GM19238 (cell line): ENCODE measurements around the gene ZNF407.

Experiments used
- DNase-seq: peaks from one replicate; pipeline ENCODE4 v3.0.0; 2011; ENCODE audit warnings: low spot score; ENCODE audit not compliant: insufficient read length

The ZNF407 gene

DNA sequence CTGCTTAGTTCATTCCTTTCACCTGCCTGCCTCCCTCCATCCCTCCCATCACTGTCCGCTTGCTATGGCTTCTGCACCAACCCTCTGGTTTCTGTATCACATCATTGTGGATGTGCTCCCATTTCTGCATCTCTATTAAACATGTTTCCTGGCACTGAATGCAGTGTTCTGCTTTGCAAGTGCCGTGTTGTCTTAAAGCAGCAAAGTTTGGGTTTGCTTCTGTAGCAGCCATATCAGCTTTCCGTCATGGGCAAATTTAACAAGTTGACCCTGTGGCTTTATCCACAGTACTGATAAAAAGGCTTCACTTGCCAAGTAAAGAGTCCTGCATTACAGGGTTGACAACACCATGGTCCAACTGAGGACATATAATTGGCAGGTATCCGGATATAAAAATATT is 445.8 kb downstream of the ZNF407 start:
- DNase-seq = no peak

DNA sequence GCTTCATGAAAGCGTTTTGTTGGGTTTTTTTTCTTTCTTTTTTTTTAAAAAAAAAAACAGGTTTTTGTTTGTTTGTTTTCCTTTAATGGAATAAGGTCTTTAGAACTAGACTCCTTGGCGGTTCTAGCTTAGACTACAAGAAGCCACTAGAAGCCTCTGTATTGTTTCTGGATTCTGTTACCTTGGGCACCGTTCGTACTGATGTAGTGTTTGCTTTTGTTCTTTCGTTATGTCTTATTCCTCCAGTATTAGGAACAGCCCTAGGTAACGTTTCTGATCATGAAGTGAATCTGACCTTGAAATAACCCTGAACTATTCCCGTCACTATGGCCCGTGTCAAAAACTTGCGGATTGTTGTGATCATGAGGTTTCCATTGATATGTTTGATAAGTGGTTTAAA is 446.6 kb downstream of the ZNF407 start:
- DNase-seq = no peak

DNA sequence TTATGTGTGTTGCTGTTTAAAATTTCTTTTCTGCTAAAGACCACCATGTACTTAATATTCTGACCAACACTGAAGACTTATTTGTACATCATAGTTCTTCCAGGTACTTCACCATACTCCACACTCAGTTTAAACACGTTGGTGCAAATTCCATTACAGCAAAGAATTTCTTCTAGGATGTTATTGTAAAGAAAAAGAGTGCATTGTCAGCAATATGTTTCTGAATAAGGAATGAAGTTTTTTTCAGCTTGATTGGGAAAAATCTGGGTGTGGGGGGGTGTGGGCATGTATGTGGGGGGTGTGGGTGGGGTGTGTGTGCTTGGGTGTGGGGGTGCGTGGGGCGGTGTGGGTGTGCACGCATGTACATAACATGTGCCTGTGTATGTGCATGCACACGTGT is 447.1 kb downstream of the ZNF407 start:
- DNase-seq = no peak

DNA sequence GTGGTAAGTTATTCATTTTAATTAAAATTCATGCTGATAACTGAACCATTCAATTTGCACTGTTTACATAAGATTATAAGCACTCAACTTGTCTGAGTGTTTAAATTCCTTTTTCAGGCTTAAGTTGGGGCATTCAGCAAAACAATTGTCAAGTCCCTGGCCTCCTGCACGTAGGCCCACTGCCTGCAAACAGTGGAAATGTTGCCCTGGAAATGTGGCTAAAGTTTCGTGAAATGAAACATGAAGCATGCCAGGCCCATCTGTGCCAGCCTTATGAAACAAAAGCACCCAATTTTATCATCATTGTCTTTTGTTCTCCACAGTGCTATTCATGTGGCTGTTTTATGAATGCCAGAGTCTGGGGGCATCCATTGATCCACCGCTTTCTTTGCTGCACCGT is 447.6 kb downstream of the ZNF407 start:
- no peak for DNase-seq

DNA sequence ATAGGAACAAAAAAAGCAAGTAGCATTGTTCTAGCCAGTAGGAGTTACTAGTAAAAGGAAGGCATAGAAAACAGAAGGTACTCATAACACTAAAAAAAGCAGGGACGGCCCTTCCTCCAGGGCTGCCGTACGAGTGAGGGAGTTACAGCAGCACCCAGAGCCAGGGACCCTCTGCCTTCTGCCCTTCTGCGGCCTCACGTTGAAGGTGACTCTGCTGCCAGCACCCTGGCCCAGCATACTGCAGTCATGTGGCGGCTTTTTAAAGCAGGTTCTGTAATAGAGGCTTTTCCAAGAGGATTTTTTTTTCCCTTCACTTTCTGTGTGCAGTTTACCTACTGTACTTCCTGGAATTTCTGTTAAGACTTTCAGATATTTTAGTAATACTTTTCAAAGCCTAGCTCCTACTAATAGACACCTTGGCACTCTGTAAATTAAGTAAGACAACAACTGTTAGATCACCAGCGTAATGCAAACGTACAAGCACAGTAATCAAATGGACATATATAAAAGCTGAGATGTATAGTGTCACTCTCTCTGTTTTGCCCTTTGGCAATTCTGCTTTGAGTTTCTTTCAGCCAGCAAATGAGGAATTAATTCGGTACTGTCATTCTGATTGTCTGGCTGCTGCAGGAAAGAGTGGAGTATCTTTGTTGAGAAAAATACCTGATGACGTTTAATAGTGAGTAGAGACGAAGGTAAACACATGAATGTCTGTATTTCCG is 449.7 kb downstream of the ZNF407 start:
- no peak for DNase-seq

DNA sequence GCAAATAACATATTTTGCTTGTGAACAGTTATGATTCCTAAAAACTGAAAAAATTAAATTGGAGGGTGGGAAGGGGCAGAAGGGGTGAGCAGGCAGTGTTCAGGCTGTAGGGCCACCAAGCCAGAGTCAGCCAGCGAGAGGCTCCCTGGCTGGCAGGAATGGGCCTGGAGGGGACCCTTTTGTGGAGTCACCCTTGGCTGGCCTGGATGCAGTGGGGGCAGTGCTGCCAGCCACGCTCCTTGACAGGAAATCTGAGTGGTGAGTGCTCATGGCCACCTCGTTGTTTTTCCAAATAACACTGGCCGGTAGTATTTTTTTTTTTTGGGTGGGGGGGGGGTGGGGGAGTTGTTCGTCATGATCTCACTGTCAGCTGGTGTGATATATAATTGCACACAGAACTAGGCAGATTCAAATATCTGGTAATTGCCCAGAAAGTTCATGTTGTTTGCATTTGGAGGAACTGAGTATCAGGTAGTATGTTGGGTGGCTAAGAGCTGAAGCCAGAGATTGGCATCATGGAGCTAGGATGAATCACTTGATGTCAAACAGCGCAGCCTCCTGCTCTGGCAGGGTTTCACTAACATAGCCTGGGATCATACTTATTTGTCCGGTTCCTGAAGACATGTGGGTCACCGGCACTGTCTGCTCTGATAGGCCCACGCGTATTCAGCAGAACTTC is 451.2 kb downstream of the ZNF407 start:
- DNase-seq = no peak

DNA sequence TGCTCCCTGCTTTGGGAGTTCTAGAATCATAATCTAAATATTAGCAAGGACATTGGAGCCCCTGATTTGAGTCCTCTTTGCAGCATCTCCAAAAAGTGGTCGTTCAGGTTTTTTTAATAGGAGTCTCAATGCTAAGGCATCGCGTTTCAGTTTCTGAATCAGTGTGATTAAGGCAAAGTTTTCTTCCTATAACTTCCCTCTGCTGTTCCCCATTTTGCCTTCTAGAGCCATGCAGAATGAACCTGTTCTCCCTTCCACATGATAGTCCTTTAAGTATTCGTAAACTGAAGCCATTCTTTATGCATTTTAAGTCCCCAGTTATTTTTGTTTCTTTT is 451.8 kb downstream of the ZNF407 start:
- DNase-seq = no peak

DNA sequence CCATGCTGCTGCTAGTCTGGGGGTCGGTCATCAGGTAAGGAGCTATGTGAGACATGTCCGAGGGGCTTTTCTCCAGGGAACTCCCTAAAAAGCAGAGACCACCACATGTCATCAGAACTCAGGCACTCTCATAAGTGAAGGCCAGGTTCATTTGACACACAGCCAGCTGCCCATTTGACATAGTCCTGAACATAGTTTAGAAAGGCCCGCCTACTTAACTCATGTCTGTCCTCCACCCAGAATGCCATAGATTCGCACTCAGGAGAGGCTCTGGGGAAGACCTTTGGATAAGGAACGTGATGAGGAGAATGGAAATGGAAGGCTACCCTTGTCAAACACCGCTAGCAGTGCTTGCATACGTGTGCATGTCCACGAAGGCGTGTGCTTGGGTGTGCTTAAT is 454.1 kb downstream of the ZNF407 start:
- no peak for DNase-seq

DNA sequence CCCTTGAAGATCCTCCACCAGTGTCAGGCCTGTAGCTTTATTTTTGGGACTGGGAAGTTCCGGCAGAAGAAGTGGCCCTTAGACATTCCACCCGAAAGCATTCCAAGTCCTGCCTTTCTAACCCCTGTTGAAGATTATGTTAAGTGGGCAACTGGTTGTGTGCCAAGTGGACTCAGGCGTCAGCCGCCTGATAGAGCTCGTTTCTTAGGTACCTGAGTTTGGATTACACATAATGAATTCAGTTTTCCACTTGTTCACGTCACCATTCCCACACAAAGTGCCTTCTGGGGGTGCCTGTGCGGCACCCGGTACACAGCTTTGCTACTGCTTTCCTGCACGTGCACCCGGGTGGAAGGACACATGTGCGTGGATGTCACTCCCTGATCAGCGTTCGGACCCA is 454.8 kb downstream of the ZNF407 start:
- no peak for DNase-seq

DNA sequence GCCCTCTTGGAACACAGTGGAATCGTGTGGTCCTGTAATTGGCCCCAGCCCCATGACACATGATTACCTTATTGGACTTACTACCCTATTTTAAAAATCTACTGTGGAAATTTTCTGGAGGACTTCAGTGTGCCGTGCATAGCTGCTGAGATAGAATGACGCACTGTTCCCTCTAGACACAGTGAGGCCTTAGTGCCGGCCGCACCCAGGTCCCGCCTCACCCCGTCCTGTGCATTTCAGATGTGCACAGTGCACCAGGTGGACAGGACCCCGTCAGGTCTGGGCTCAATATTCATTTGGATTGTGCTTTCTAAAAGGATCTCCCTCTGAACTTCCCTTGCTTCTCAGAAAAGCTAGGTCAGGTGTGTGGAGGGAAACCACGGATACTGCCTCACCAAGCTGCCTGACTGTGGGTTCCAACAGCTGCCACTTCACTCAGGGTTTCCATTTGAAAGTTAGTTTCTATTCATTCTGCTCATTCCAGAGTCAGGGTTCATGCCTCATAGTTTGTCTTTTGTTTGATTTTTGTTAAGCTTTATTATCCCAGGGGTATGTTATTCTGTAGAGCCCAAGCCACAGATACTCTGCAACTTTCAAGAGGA is 455.5 kb downstream of the ZNF407 start:
- no peak for DNase-seq

DNA sequence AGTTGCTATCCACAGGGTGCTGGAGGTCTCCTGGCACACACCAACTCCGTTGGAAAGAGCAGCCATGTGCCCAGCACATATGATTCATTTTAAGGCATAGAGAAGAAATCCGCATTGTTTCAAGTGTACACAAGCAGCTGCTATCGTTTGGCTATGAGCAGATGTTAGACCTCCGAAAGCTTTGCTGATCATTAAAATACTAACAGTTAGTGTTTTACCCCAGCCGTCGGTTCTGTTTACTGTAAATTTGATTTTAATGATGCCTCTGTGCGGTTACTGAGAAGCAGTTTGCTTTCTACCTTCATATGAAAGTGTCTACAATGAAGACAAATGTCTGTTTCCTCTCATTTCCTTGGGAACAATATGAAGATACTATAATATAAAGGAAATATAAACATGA is 456.4 kb downstream of the ZNF407 start:
- DNase-seq = no peak

DNA sequence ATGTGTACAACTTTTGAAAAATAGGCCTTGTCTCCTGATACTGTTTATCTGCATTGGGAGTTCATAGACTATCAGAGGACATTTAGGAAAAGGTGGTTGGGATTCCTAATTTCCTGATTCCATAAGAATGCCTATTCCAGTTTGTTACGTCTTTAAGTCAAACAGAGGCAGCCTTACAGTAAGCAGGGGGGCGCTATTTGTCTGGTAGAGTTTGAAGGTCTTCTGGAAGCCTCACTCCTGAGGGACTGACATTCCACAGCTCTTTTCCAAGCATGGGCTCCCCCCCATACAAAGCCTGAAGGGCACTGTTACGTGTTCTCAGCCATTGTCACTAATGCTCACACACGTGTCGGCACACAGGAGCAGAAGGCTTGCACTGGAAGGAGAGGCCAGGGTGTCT is 456.9 kb downstream of the ZNF407 start:
- no peak for DNase-seq

DNA sequence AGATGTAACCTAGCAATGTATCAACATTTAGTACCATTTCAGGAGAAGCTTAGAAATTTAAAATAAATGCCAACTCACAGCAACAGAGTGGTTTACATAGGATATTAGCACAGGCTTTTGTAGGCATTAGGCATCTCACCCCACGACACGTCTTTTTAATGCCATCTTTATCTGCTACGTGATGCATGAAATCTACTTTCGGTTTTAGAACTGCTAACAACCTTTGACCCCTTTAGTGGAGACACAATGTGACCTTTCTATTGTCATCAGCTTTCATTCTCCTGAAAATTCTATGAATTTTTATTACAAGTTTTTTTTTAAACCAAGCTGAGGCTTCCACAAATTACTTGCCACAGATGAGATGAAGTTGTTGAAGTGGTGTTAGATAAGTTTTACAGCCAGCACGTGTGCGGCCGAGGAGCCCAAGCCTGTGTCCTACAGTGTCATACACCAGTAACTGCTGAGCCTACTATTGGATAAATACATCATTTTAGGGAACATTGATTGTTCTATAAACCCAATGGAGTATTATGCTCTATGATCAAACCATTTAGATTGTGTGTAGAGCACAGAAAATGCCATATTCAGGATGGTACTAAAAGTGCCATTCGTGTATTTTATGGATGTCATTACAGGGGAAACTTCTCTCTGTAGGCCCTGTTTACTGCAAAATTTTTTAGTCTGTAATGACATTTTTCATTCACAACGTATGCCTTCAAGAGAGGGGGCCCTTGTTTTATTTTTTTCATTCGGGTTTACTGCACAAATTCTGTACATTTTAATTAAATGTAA is 459.7 kb downstream of the ZNF407 start:
- DNase-seq = no peak

DNA sequence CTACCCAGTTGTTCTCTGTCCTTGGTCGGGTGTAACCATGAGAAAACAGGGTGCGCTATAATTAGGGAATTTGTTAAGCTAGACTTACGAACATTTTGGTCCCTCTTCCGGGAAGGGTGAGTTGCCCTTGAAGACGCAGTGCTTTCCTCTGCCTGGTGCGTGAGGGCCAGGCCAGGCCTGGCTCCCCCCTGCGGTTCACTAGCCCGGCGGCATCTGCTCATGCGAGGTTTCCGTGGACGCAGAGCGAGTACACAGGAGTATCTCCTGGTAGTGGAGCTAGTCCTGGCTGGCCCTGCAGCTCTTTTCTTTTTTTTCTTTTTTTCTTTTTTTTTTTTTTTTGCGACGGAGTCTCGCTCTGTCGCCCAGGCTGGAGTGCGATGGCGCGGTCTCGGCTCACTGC is 462.5 kb downstream of the ZNF407 start:
- no peak for DNase-seq

DNA sequence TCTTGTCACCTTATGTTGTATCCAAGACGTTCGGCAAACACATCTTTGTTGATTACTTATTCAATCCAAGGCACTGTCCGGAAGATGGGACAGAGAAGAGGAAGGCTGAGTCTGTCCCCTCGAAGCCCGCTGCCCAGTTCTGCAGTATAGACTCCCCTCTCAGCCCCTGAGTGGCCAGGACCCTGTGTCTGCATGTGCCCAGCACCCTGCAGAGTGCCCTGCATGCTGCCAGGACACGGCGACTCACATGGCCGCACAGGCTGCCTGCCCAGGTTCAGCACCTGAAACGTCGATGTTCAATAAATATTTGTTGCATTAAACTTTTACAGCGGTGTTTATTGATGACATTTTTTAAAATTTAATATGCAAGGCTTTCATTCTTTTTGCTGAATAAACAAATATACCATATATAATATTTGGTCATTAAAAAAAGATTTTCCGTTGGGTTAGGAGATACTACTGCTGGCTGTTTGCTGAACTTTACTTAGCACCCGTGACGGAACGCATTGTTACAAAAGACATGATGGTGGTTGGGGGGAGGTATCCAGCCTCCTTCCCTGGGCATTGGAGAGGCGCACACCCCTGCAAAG is 464.7 kb downstream of the ZNF407 start:
- no peak for DNase-seq

DNA sequence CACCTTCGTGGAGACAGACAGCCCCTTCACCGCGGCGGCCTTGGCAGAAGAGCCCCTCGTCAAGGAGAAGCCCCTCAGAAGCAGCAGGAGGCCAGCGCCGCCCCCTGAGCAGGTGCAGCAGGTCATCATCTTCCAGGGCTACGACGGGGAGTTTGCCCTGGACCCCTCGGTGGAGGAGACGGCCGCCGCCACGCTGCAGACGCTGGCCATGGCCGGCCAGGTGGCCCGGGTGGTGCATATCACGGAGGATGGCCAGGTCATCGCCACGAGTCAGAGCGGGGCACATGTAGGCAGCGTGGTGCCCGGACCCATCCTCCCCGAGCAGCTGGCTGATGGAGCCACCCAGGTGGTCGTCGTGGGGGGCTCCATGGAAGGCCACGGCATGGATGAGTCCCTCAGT is 465.5 kb downstream of the ZNF407 start:
- DNase-seq = no peak

DNA sequence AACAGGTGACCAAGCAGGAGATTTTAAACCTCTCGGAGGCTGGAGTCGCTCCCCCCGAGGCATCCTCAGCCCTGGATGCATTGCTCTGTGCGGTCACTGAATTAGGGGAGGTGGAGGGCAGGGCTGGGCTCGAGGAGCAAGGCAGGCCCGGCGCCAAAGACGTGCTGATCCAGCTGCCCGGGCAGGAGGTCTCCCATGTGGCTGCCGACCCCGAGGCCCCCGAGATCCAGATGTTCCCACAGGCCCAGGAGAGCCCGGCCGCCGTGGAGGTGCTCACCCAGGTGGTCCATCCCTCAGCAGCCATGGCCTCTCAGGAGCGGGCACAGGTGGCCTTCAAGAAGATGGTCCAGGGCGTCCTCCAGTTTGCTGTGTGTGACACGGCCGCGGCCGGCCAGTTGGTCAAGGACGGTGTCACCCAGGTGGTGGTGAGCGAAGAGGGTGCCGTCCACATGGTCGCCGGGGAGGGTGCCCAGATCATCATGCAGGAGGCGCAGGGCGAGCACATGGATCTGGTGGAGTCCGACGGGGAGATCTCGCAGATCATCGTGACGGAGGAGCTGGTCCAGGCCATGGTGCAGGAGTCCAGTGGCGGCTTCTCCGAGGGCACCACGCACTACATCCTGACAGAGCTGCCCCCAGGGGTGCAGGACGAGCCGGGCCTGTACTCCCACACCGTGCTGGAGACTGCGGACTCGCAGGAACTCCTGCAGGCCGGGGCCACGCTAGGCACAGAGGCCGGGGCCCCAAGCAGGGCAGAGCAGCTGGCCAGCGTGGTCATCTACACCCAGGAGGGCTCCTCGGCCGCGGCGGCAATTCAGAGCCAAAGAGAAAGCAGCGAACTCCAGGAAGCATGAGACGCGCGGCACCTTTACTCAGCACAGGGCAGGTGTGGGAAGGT is 466.2 kb downstream of the ZNF407 start:
- no peak for DNase-seq

DNA sequence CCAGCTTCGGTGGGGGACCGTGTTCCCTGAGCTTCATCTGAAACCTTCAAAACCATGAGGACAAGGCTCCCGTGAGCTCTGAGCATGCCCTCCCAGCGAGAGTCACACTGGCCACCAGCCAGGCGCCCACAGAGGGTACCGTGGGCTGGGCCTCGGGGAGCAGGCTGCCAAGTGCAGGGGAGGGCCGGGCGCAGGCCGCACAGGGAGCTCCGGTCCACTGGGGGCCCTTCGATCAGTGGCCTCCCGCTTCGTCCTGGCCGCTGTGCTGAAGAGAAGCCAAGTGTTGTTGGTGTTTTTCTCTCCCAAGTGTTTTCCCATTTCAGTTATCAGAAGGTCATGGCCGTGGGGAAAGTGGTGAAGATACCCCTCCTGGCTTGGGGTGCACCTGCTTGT is 466.8 kb downstream of the ZNF407 start:
- no peak for DNase-seq

DNA sequence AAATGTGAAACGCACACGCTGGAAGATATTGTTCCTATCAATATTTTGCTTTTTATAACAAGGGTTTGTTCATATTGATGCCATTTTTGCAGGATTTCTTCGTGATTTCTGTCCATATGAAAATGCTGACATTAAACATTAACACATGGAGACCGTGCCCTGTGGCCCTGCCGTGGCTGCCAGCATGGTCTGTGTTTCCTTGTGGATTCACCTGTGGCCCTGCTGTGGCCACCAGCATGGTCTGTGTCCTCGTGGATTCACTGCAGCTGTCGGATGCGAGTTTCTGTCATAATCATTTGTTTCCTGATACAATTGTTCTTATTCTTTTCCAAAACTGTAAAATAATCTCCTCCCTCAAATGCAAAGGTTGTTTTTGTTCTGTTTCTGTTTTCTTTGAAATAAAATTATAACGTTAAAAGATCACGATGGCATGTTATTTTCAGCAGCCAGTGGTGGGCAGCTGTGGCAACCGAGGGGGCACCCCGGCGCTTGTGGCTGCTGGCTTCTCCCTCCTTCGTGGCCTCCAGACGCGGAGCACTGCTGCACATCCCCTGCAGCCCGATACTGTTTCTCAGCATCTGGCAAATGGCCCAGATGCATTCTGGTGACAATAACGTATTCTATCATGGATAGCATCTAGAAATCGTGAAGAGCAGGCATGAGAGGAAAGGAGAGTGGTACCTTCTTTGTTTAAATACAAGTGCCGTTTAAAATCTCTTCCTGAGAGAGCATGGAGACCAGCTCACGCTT is 467.8 kb downstream of the ZNF407 start:
- no peak for DNase-seq
